ENCODE data around the gene CNOT10.
"Not testable (repeated sequence)": the region's sequence is repeated elsewhere in the genome, so short reads cannot be mapped to it uniquely, and the experiment has no call there.

CNOT10 gene

DNA sequence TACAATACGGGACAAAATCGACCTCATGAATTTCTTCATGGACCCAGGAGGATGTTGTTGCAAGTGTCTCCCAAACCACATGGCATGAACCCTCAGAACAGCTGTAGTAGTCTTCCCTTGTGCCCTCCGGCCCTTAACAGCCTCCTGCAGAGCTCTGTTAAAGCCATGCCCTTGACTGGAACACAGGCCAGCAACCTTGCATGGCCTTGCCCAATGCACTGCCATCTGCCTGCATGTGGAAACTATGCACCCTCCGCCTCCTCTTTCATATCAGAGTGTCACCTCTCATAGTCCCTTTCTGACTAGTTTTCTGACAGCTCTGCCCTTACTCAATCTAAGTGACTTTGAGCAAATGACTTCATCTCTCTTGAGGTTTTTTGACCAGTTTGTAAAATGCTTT is 93.4 kb downstream of the CNOT10 start:
- peak; percentile 35 for DNase-seq

DNA sequence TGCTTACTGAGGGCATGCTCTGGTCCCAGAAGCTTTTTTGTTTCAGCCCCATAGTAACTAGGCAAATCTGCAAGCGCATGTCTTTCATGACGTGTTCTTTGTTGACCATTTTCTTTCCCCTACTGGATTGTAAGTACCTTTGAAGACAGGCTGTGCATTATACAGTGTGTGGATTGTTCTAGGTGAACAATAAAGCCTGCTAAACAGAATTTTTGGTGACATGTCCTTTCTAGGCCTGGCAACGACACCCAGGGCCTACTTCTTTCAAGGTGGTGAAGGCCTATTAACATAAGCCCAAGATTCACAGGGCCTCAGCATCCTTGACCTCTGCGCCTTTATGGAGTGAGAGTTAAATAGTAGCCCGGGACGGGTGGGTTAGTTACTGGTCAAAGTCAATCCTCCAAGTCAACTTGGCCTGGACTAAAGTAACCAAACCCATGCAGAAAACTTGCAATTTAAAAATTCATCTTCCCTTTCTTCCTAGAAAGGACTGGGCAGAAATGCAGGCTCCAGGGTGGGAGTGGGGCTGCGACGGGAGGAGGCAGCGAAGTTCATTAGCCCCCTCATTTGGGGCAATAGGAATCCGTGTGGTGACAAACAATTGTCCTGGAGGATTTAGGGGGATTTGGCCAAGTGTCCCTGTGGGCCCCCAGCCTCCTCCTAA is 95.2 kb downstream of the CNOT10 start:
- DNase-seq, result no peak

DNA sequence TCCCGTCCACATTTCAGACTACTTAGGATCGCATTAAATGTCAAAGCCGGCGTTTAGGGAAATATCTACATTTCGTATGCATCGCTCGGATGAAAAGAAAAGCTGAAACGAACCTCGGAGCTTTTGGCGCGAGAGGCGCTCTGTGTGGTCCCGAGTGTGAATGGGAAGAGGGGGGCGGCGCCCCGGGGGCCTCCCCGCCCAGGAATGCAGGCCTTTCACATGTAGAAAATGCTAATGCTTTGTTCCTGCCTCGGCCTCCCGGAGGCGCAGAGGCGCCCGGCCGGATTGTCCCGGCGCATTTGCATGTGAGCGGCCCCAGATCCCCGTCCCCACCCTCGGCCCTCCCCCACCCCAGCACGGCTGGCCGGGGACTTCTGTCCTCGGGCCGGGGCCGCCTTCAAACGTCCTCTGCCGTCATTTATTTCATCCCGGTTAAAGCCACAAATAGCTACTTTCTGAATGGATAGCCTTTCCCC is 95.8 kb downstream of the CNOT10 start:
- DNase-seq, result no peak

- DNase-seq, result peak; percentile 67
Observed at GRCh38 chr3:32781211-32781968, 96.4 kb downstream of the CNOT10 start.

- DNase-seq, result not testable (repeated sequence)
Observed at GRCh38 chr3:32781969-32782270, 96.9 kb downstream of the CNOT10 start.

DNA sequence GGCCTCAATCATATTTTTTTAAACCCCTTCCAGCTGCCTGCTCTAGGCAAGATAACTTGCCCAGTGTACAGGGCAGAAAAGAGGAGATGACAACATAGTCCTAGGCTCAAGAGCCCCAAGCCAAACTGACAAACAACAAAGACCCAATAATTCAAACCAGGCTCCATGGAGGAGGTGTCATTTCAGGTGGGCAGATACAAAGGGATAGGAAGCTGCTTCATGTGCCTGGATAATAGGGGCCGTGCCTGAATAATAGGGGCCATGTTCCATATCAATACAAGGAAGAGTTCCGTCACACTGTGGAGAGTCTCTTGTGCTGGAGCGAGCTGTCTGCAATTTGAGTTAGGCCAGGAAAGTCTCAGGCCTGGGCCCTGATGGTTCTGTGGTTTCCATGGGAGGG is 97.4 kb downstream of the CNOT10 start:
- DNase-seq, result peak; percentile 21

DNA sequence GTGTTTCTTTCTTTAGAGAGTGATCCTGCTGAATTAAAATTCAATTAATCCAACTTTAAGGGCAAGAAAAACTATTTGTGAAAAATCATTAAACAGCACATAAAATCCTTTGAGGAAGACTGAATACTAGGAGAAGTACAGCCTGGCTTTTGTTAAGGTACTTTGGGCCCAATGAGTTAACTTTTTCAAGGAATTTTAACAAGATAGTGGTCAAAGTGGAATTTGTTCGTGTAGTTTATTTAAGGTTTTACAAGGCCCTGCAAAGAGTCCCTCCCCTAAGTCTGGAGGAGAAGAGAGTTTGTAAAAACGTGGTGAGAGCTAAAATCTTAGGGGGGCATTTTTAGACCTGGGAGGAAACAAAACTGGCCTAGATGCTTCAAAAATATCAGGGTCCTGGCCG is 106.8 kb downstream of the CNOT10 start:
- no peak for DNase-seq

DNA sequence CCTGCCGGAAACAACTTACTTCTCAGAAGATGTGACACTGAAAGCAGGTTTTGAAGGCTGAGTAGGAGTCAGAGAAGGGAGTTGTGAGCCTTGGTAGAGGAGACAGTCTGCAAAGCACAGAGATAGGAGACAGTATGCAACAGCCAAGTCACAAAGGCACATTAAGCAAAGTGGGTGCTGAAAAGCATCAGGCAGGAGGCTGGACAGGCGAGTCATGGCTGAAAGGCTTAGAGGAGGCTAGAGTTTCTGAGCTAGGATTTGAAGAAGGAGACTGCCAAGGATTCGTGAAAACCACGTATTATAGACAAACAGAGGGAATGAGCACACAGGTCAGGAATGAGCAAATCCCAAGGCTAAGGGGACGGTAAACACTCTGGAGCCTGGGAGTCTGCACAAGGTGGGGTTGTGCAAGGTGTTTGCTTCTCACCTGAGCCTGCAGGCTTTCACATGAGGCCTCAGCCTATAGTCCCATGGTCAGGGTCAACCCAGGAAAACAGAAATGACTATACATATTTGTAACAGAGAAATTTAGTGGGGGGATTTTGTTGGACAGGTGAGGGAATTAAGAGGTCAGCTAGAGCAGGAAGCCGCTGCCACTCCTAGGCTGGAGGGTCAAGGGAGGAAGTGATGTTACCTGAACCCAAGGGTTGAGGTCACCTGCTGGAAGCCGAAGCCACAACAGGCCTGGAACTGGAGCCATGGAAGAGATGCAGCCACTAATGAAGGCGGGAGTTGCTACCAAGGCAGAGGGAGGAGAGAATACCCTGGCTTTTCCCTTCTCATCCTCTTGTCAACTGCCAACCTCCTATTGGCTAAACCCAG is 109.7 kb downstream of the CNOT10 start:
- DNase-seq, result no peak

DNA sequence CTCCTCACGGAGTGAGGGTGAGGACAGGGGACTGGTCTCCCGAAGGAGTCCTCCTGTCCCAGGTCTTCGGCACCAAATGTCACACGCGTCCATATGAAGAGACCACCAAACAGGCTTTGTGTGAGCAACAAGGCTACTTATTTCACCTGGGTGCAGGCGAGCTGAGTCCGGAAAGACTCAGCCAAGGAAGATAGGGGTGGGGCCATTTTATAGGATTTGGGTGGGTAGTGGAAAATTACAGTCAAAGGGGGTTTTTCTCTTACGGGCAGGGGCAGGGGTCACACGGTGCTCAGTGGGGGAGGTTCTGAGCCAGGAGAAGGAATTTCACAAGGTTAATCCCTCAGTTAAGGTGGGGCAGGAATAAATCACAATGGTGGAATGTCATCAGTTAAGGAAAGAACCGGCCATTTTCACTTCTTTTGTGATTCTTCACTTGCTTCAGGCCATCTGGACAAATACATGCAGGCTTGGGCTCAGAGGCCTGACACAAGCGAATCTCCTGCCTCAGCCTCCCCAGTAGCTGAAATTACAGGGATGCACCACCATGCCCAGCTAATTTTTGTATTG is 111.5 kb downstream of the CNOT10 start:
- not testable (repeated sequence) for DNase-seq

DNA sequence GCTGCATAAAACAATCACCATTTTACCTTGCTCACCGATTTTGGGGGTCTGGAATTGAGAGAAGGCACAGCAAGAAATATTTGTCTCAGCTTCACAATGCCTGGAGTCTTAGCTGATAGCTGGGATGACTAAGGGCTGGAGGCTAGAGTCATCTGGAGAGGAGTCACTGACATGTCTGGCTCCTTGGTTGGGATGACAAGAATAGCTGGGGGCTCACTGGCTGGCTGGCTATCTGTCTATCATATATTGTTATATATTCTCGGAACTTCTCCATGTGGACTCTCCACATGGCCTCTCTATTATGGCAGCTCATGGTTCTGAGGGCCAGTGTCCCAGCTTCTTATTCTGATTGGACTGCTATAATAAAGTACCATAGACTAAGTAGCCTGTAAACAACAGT is 112.8 kb downstream of the CNOT10 start:
- no peak for DNase-seq

GRCh38 chr3:32801440-32801839 is 116.5 kb downstream of the CNOT10 start:
- not testable (repeated sequence) for DNase-seq

GRCh38 chr3:32813180-32813579 is 128.2 kb downstream of the CNOT10 start:
- no peak for DNase-seq

DNA sequence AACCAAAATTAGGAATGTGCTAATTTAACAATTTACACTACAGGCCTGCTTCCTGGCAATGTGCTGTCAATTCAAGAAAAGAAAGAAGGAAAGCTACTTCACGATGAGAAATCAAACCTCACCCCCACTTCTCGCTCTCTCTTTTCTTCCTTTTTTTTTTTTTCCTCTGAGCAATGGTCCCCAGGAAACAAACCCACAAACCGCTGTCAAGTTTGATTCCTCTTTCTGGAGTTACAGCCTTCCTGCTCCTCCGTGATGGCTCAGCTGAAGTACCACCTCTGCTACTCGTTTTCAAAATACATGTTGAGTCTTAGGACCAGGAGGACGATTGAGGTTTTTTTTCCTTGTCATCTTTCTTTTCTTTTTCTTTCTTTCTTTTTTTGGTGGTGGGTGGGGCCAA is 129.4 kb downstream of the CNOT10 start:
- DNase-seq, result peak; percentile 94

DNA sequence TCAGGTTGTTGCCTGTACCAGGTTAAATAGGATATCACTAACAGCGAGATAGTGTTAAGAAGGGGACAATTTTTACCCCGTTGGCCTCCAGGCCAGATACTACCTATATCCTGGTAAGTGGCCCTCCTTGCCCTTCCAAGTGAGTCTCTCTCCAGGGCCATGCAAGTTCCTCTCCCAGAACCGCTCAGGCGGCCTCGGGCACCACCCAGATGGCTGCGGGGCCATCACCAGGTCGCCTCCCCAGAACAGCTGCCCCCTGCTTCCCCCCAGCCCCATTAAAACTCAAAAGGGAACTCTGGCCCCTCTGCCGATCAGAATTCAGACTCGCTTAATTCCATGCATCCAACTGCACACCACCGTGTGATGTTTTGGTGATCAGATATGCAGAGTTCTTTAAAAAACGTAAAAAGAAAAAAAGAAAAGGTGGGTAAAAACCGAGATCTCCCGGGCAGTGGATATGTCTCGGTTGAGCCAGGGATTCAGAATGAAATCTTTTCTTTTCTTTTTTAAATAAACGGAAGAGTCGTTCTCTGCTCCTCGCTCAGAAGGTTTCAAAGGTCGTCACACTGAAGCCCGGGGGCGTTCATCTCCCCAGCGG is 131.0 kb downstream of the CNOT10 start:
- no peak for DNase-seq

DNA sequence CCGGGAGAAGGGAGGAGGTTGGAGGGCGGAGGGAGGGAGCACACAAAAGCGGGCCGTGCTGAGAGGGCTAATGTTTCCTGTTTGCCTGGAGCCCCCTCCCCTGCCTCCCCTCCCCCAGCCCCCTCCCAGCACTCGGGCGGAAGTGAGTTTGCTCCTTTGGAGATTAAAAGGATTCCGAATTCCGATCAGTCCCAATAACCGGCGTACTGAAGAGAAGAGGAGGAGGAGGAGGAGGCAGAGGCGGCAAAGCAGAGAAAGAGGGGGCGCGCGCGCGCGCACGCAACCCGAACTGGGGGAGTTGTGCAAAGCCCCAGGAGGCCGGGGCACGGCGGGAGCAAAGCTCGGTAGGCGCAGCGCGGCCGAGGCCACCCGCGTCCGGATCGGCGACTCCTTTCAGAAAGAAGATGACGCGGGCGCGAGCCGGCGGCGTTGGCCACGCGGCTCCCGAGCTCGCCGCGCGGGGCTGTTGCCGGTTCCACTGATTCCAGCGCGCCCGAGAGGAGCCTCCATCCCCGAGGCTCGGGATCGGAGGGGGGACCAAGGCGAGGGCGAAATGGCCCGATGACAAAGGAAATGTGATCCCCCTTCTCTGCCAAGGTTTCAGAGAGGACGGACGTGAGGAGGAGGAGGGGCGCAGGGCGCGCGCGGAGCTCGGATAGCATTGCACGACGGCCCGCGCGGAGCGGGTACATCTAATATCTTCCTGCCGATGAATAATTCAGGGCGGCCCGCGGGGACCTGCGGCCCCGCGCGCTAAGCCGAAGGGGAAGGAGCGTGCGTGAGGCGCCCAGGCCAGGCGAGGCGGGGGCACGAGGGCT is 131.7 kb downstream of the CNOT10 start:
- no peak for DNase-seq

GRCh38 chr3:32817257-32817557 is 132.2 kb downstream of the CNOT10 start:
- DNase-seq, result no peak

GRCh38 chr3:32817558-32818228 is 132.7 kb downstream of the CNOT10 start, which contains the start of gene TRIM71:
TSS of gene TRIM71 (plus strand) at chr3:32817997. CDS start at chr3:32818081, 84 bp downstream.
- DNase-seq, result no peak

DNA sequence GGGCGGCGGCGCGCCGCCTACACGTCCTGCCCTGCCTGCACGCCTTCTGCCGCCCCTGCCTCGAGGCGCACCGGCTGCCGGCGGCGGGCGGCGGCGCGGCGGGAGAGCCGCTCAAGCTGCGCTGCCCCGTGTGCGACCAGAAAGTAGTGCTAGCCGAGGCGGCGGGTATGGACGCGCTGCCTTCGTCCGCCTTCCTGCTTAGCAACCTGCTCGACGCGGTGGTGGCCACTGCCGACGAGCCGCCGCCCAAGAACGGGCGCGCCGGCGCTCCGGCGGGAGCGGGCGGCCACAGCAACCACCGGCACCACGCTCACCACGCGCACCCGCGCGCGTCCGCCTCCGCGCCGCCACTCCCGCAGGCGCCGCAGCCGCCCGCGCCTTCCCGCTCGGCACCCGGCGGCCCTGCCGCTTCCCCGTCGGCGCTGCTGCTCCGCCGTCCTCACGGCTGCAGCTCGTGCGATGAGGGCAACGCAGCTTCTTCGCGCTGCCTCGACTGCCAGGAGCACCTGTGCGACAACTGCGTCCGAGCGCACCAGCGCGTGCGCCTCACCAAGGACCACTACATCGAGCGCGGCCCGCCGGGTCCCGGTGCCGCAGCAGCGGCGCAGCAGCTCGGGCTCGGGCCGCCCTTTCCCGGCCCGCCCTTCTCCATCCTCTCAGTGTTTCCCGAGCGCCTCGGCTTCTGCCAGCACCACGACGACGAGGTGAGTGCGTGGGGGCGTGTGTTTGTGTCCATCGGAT is 133.4 kb downstream of the CNOT10 start:
- no peak for DNase-seq

GRCh38 chr3:32818970-32819511 is 134.1 kb downstream of the CNOT10 start:
- DNase-seq, result no peak

GRCh38 chr3:32819551-32820348 is 134.8 kb downstream of the CNOT10 start:
- no peak for DNase-seq
